Effector memory CD4-positive, alpha-beta T cell (primary cell): ENCODE data around the gene DUSP3.
"Not testable (repeated sequence)": the region's sequence is repeated elsewhere in the genome, so short reads cannot be mapped to it uniquely, and the experiment has no call there.

Experiments used
- DNase-seq, 3 donors: peaks; one replicate each; pipeline ENCODE4 v3.0.0-alpha.2; 2020
- H3K27ac ChIP-seq: 2 replicates; pipeline ENCODE4 v1.7.0; 2013; ENCODE audit warnings: mild to moderate bottlenecking, low read length, moderate library complexity; ENCODE audit not compliant: insufficient read depth, poor library complexity, severe bottlenecking
- H3K27me3 ChIP-seq: replicated peaks from 2 replicates; pipeline ENCODE4 v1.7.0; 2013; ENCODE audit warnings: mild to moderate bottlenecking, low read length; ENCODE audit not compliant: insufficient read depth, control insufficient read depth, poor library complexity, severe bottlenecking
- H3K36me3 ChIP-seq: 2 replicates; pipeline ENCODE4 v1.7.0; 2013; ENCODE audit warnings: mild to moderate bottlenecking, low read length, moderate library complexity; ENCODE audit not compliant: control insufficient read depth, insufficient read depth
- H3K4me1 ChIP-seq: 2 replicates; pipeline ENCODE4 v1.7.0; 2013; ENCODE audit warnings: low read length, mild to moderate bottlenecking; ENCODE audit not compliant: control insufficient read depth, insufficient read depth, poor library complexity, severe bottlenecking
- H3K4me3 ChIP-seq: 2 replicates; pipeline ENCODE4 v1.7.0; 2013; ENCODE audit warnings: low read length, low read depth, mild to moderate bottlenecking; ENCODE audit not compliant: insufficient read depth, poor library complexity, severe bottlenecking
- H3K9me3 ChIP-seq: 2 replicates; pipeline ENCODE4 v1.7.0; 2013; ENCODE audit warnings: mild to moderate bottlenecking, low read length, moderate library complexity; ENCODE audit not compliant: control insufficient read depth

The DUSP3 gene

GRCh38 chr17:43803758-43804157 is 25.0 kb upstream of the DUSP3 start:
- H3K9me3 ChIP-seq, result no peaks in the 10 kb centered on the region
- H3K36me3 ChIP-seq, result no peaks in the 10 kb centered on the region
- no peak for DNase-seq
- no peaks in the 10 kb centered on the region for H3K4me1 ChIP-seq
- no peaks in the 10 kb centered on the region for H3K27me3 ChIP-seq
- no peak overlapping the region for H3K4me3 ChIP-seq
- no peak overlapping the region for H3K27ac ChIP-seq

GRCh38 chr17:43801844-43802243 is 23.1 kb upstream of the DUSP3 start:
- DNase-seq, result no peak
- Histone ChIP-seq H3K9me3 (no peaks in the 10 kb centered on the region), H3K27ac (no peak overlapping the region), H3K4me1 (no peaks in the 10 kb centered on the region), H3K4me3 (no peak overlapping the region), H3K27me3 (no peaks in the 10 kb centered on the region), H3K36me3 (no peaks in the 10 kb centered on the region)

- Histone ChIP-seq H3K36me3 (no peaks in the 10 kb centered on the region), H3K4me1 (no peaks in the 10 kb centered on the region), H3K27me3 (no peaks in the 10 kb centered on the region), H3K9me3 (no peaks in the 10 kb centered on the region), H3K4me3 (no peak overlapping the region), H3K27ac (no peak overlapping the region)
- DNase-seq, result no peak
These were observed 22.0 kb upstream of the DUSP3 start for GRCh38 chr17:43800736-43801135.

GRCh38 chr17:43799047-43799446 is 20.3 kb upstream of the DUSP3 start:
- DNase-seq, result no peak
- Histone ChIP-seq H3K27ac (no peak overlapping the region), H3K36me3 (no peaks in the 10 kb centered on the region), H3K27me3 (no peaks in the 10 kb centered on the region), H3K4me1 (no peaks in the 10 kb centered on the region), H3K4me3 (no peak overlapping the region), H3K9me3 (no peaks in the 10 kb centered on the region)

GRCh38 chr17:43798024-43798423 is 19.2 kb upstream of the DUSP3 start:
- DNase-seq, result not testable (repeated sequence)

GRCh38 chr17:43792668-43793067 is 13.9 kb upstream of the DUSP3 start:
- H3K4me1 ChIP-seq, H3K27ac ChIP-seq, H3K4me3 ChIP-seq, H3K9me3 ChIP-seq, H3K27me3 ChIP-seq, DNase-seq, H3K36me3 ChIP-seq: not testable (repeated sequence)

More at GRCh38 chr17:43798024-43798423, 19.2 kb upstream of the DUSP3 start:
- H3K27ac ChIP-seq, H3K36me3 ChIP-seq, H3K9me3 ChIP-seq, H3K4me1 ChIP-seq, H3K4me3 ChIP-seq, H3K27me3 ChIP-seq: not testable (repeated sequence)

GRCh38 chr17:43791589-43791988 is 12.8 kb upstream of the DUSP3 start:
- no peak for DNase-seq
- Histone ChIP-seq H3K27me3 (no peaks in the 10 kb centered on the region), H3K4me3 (no peak overlapping the region), H3K4me1 (no peaks in the 10 kb centered on the region), H3K36me3 (no peaks in the 10 kb centered on the region), H3K27ac (no peak overlapping the region), H3K9me3 (no peaks in the 10 kb centered on the region)

GRCh38 chr17:43790311-43790940 is 11.6 kb upstream of the DUSP3 start:
- DNase-seq, result no peak
- Histone ChIP-seq H3K4me1 (no peaks in the 10 kb centered on the region), H3K27ac (no peak overlapping the region), H3K9me3 (no peaks in the 10 kb centered on the region), H3K27me3 (no peaks in the 10 kb centered on the region), H3K4me3 (no peak overlapping the region), H3K36me3 (no peaks in the 10 kb centered on the region)

- Histone ChIP-seq H3K27ac (no peak overlapping the region), H3K4me1 (no peaks in the 10 kb centered on the region), H3K4me3 (no peak overlapping the region), H3K36me3 (no peaks in the 10 kb centered on the region), H3K27me3 (no peaks in the 10 kb centered on the region), H3K9me3 (no peaks in the 10 kb centered on the region)
- no peak for DNase-seq
These were observed 10.7 kb upstream of the DUSP3 start for GRCh38 chr17:43789482-43789881.

GRCh38 chr17:43788540-43788939 is 9.8 kb upstream of the DUSP3 start:
- H3K36me3 ChIP-seq, result no peaks in the 10 kb centered on the region
- no peak overlapping the region for H3K4me3 ChIP-seq
- H3K27ac ChIP-seq, result no peak overlapping the region
- no peaks in the 10 kb centered on the region for H3K9me3 ChIP-seq
- H3K27me3 ChIP-seq, result no peaks in the 10 kb centered on the region
- H3K4me1 ChIP-seq, result no peaks in the 10 kb centered on the region
- no peak for DNase-seq
